Esophagus muscularis mucosa (tissue), 4 donors: ENCODE data around the gene VN1R5.
"Not testable (repeated sequence)": the region's sequence is repeated elsewhere in the genome, so short reads cannot be mapped to it uniquely, and the experiment has no call there.

Source experiments
- EP300 ChIP-seq: sonication (generic); formaldehyde crosslinking; IDR thresholded peaks from one replicate; pipeline ENCODE4 v1.6.1; 2017; ENCODE audit warnings: antibody characterized with exemption
- POLR2A ChIP-seq: fragments of 450-650 bp; IDR thresholded peaks from one replicate; pipeline ENCODE4 v1.6.1; 2017; ENCODE audit warnings: antibody characterized with exemption, moderate library complexity, mild to moderate bottlenecking, low read depth
- POLR2AphosphoS5 ChIP-seq, 2 donors: sonication (generic); formaldehyde crosslinking; IDR thresholded peaks; one replicate each; pipeline ENCODE4 v1.6.1; 2017; ENCODE audit warnings: antibody characterized with exemption in 2 of 2
- TF ChIP-seq, protein P1 (sequence below), 3 experiments: fragments of 200-600 bp in 2 of 3; fragments of 450-650 bp in 1 of 3; sonication (generic) in 2 of 3; IDR thresholded peaks; one replicate each; pipeline ENCODE4 v1.5.1; 2017 to 2019; ENCODE audit warnings: antibody characterized with exemption in 3 of 3, mild to moderate bottlenecking in 2 of 3, moderate library complexity in 1 of 3

DNA sequence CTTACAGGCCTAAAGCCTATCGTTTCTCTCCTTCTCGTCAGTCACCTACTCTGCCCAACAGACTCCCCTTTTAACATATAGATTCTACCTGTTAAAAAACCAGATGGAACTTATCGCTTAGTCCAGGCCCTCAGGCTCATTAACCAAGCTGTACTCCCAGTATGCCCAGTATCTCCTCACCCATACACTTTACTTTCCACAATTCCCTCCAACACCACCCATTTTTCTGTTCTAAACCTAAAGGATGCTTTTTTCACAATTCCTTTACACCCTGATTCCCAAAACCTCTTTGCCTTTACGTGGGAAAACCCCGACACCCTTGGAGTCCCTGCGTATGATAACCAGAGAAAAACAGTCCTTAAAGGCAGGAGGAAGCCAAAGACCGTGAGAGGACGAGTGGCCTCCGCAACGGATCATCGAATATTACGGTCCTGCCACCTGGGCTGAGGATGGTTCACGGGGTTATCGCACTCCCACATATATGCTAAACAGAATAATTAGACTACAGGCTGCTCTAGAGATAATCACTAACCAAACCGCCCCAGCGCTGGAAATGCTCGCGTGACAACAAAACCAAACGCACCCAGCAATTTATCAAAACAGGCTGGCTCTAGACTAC is 33.5 kb downstream of the VN1R5 start:
- TF ChIP-seq, protein P1, sequence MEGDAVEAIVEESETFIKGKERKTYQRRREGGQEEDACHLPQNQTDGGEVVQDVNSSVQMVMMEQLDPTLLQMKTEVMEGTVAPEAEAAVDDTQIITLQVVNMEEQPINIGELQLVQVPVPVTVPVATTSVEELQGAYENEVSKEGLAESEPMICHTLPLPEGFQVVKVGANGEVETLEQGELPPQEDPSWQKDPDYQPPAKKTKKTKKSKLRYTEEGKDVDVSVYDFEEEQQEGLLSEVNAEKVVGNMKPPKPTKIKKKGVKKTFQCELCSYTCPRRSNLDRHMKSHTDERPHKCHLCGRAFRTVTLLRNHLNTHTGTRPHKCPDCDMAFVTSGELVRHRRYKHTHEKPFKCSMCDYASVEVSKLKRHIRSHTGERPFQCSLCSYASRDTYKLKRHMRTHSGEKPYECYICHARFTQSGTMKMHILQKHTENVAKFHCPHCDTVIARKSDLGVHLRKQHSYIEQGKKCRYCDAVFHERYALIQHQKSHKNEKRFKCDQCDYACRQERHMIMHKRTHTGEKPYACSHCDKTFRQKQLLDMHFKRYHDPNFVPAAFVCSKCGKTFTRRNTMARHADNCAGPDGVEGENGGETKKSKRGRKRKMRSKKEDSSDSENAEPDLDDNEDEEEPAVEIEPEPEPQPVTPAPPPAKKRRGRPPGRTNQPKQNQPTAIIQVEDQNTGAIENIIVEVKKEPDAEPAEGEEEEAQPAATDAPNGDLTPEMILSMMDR (IDR thresholded peaks at IDR 0.05) = not testable (repeated sequence)
- not testable (repeated sequence) for TF ChIP-seq POLR2A; POLR2AphosphoS5 (IDR thresholded peaks at IDR 0.05); EP300
